HG03575 (cell line): ENCODE data around the gene OSBPL8.

Experiments used
- ATAC-seq: cut with Tn5 transposase; IDR thresholded peaks from one replicate; pipeline ENCODE4 v1.9.1; 2021; ENCODE audit not compliant: unreplicated experiment, insufficient number of reproducible peaks, low FRiP score; ENCODE audit errors: extremely low read depth

The OSBPL8 gene

GRCh38 chr12:76560086-76560491 is 518 bp upstream of the OSBPL8 start:
- ATAC-seq: peak; percentile 26

- peak; percentile 28 for ATAC-seq
Observed at GRCh38 chr12:76558684-76559399, 729 bp downstream of the OSBPL8 start.

GRCh38 chr12:76556368-76556767 is 3.2 kb downstream of the OSBPL8 start:
- ATAC-seq: no peak

GRCh38 chr12:76555797-76556196 is 3.8 kb downstream of the OSBPL8 start:
- no peak for ATAC-seq

- ATAC-seq: no peak
Observed at GRCh38 chr12:76555231-76555767, 4.3 kb downstream of the OSBPL8 start.

- no peak for ATAC-seq
Observed at GRCh38 chr12:76554405-76555230, 5.0 kb downstream of the OSBPL8 start.

- no peak for ATAC-seq
Observed at GRCh38 chr12:76552343-76552938, 7.1 kb downstream of the OSBPL8 start.

GRCh38 chr12:76551482-76551888 is 8.1 kb downstream of the OSBPL8 start:
- no peak for ATAC-seq

GRCh38 chr12:76549131-76549530 is 10.4 kb downstream of the OSBPL8 start:
- no peak for ATAC-seq

GRCh38 chr12:76548222-76548837 is 11.2 kb downstream of the OSBPL8 start:
- ATAC-seq: no peak

GRCh38 chr12:76547526-76547925 is 12.0 kb downstream of the OSBPL8 start:
- no peak for ATAC-seq

- no peak for ATAC-seq
Observed at GRCh38 chr12:76546889-76547288, 12.7 kb downstream of the OSBPL8 start.

GRCh38 chr12:76545486-76545885 is 14.1 kb downstream of the OSBPL8 start:
- ATAC-seq: no peak

GRCh38 chr12:76544601-76545261 is 14.8 kb downstream of the OSBPL8 start:
- ATAC-seq: no peak

- ATAC-seq: no peak
Observed at GRCh38 chr12:76543813-76544347, 15.7 kb downstream of the OSBPL8 start.

- ATAC-seq: no peak
Observed at GRCh38 chr12:76542908-76543307, 16.7 kb downstream of the OSBPL8 start.

- no peak for ATAC-seq
Observed at GRCh38 chr12:76539727-76540126, 19.8 kb downstream of the OSBPL8 start.

GRCh38 chr12:76537923-76538322 is 21.6 kb downstream of the OSBPL8 start:
- no peak for ATAC-seq

GRCh38 chr12:76536546-76536945 is 23.0 kb downstream of the OSBPL8 start:
- no peak for ATAC-seq
